Activated CD4-positive, alpha-beta T cell treated with anti-CD3 and anti-CD28 coated beads, Interleukin-2, amount 50 U/mL, for 16 hours (primary cell): Measurements from ENCODE around the gene C9orf78.
"Not testable (repeated sequence)": the region's sequence is repeated elsewhere in the genome, so short reads cannot be mapped to it uniquely, and the experiment has no call there.

Source experiments
- DNase-seq: peaks from one replicate; pipeline ENCODE4 v3.0.0-alpha.2; 2020

C9orf78 gene

GRCh38 chr9:129809346-129809745 lies 25.7 kb downstream of the C9orf78 start:
- DNase-seq = no peak

DNA sequence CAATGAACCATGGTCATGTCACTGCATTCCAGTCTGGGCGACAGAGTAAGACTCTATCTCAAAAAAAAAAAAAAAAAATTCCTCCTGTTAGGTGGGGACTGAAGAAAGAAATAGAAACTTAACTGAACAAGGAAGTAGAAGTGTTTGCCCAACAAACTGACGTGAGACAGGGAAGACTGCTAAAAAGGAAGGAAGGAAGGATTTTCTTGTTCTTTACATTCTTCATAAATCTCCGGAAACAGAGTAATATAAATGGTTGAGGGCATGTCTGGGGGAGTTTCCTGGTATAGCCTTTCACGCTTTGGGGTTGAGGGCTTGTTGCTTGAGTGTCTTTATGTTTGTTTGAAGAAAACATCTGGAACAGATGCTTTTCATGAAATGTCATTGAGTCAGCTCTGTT lies 29.0 kb downstream of the C9orf78 start:
- no peak for DNase-seq

- DNase-seq = no peak
Measured at GRCh38 chr9:129803676-129804060, 31.4 kb downstream of the C9orf78 start.

GRCh38 chr9:129802833-129803675 lies 32.0 kb downstream of the C9orf78 start, which contains the start of gene TOR1B:
Gene TOR1B, plus strand, starts transcription at chr9:129803184. Its CDS starts 29 bp downstream, at chr9:129803213.
- DNase-seq = peak; percentile 95

GRCh38 chr9:129801504-129801903 lies 33.6 kb downstream of the C9orf78 start:
- DNase-seq = no peak

DNA sequence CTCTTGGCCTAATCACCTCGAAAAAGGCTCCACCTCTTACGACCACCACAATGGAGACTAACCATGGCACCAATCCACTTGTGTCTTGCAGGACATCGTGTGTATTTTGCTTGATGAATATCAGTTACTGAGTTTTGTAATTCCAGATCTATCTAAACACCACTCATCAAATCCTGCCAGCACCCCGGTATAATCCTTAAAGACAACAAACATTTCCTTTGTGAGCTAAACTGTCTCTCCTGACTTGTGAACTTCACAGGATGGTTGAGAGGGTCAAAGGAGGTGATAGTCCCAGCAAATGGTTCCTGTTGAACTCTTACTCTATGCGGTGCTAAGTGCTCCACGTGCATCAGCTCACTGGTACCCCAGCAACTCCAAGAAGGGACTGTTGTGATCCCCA lies 36.1 kb downstream of the C9orf78 start:
- no peak for DNase-seq

GRCh38 chr9:129796029-129796428 lies 39.0 kb downstream of the C9orf78 start:
- not testable (repeated sequence) for DNase-seq

DNA sequence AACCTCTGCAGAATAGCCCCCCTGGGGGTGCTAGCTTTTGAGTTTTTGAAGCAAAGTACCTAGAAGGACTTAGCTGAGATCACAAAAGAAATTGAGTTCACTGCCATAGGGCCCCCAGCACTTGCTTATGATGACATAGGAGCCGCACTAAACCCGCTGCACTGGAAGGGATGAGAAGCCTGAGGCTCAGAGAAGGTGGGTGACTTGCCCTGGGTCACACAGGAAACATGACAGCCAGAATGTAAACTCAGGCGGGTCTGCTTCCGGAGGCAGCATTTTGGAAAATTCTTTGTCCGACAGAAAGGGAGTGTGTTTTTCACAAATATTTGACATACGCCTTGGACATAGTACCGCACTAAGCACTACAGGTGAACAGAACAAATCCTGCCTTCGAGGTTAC lies 40.5 kb downstream of the C9orf78 start:
- no peak for DNase-seq

GRCh38 chr9:129786481-129786880 lies 48.6 kb downstream of the C9orf78 start:
- no peak for DNase-seq

DNA sequence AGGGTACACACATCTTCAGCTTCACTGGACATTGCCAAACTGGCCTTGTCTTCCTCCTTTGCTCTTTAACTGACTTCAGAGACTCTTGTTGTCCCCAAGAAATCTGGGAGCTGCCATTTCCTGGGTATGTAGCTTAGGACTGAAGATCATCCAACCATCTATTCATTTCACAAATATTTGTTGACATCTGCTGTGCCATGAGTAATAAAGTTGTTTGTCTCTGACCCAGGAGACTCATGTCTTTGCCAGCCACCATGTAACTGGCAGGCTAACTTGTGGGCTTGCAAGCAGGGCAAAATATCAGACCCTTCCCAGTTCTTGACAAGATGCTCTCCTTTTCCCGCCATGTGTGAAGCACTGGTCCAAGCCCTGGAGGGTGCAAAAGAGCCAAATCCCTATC lies 49.2 kb downstream of the C9orf78 start:
- no peak for DNase-seq

DNA sequence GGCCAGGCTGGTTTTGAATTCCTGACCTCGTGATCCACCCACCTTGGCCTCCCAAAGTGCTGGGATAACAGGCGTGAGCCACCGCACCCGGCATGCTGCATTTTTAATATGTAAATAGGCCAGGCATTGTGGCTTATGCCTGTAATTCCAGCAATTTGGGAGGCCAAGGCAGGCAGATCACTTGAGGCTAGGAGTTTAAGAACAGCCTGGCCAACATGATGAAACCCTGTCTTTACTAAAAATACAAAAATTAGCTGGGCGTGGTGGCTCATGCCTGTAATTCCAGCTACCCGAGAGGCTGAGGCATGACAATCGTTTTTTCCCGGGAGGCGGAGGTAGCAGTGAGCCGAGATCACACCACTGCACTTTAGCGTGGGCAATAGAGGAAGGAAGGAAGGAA lies 50.1 kb downstream of the C9orf78 start:
- not testable (repeated sequence) for DNase-seq

GRCh38 chr9:129783516-129784361 lies 51.3 kb downstream of the C9orf78 start:
- peak; percentile 80 for DNase-seq

- no peak for DNase-seq
Measured at GRCh38 chr9:129781981-129782380, 53.1 kb downstream of the C9orf78 start.

DNA sequence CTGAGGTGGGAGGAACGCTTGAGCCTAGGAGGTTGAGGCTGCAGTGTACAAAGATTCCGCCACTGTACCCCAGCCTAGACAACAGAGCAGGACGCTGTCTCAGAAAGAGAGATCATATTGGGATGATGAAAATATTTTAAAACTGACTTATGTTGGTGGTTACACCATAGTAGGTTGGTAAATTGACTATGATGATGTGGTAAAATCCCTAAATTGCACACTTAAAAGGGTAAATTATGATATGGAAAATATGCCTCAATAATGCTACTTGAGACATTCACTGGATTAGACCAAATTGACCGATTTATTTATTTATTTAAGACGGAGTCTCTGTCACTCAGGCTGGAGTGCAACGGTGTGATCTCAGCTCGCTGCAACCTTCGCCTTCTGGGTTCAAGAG lies 53.9 kb downstream of the C9orf78 start:
- no peak for DNase-seq

DNA sequence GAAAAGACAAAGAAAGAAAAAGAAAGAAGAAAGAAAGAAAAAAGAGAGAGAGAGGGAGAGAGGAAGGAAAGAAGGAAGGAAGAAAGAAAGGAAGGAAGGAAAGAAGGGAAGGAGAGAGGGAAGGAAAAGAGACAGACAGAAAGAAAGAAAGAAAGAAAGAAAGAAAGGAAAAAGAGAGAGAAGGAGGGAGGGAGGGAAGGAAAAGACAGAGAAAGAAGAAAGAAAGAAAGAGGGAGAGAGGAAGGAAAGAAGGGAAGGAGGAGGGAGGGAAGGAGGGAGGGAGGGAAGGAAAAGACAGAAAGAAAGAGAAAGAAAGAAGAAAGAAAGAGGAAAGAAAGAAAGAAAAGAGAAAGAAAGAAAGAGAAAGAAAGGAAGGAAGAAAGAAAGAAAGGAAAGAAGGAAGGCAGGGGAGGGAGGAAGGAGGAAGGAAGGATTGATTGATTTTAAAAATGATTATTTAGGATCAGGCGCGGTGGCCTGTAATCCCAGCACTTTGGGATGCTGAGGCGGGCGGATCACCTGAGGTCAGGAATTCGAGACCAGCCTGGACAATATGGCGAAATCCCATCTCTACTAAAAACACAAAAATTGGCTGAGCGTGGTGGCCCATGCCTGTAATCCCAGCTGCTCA lies 55.4 kb downstream of the C9orf78 start:
- no peak for DNase-seq

GRCh38 chr9:129778469-129778868 lies 56.6 kb downstream of the C9orf78 start:
- no peak for DNase-seq

- DNase-seq = no peak
Measured at GRCh38 chr9:129777769-129778130, 57.3 kb downstream of the C9orf78 start.
